IPS-18c (cell line): ENCODE results near the gene MTX1.

Experiments used
- H3K4me3 ChIP-seq: 2 replicates; pipeline ENCODE4 v1.7.0; 2013; ENCODE audit warnings: low read depth, mild to moderate bottlenecking, low read length, moderate library complexity; ENCODE audit not compliant: insufficient read depth
- H3K9me3 ChIP-seq: one replicate; pipeline ENCODE4 v1.6.1; 2013; ENCODE audit warnings: mild to moderate bottlenecking, low read length, moderate library complexity; ENCODE audit not compliant: control insufficient read depth, insufficient read depth

The MTX1 gene

DNA sequence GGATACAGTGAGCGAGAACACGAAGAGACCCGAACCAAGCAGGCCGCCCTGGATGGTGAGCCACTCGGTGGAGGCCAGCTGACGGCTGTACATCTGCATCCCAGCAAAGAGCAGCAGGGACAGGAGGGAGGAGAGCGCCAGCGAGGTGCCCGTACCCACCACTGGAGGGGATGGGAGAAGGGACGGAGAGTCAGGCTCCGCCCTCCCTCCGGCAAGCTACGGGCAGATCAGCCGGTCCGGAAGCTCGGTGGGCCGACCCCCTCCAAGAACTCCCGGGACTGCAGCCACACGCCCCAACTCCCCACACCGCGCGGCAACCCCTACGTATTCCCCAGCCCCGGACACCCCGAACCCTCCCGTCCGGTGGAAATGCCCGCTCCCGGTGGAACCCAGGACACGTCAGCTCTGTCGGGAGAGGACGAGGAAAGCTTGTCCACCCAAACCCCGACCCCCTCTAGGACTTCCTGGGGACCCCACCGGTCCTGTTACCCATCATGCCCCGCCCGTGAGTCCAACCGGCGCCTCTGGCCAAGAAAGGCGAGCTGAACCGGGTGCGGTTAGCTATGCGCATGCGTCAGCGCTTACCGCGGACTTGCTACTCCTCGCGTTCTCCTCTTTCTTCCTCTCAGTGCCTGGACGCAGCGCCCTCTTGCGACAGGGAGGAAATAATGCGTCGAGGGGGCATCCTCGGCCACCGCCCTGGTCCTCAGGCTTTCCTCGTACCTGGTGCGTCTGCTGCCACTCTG lies 35.6 kb upstream of the MTX1 start, which contains the start of gene KRTCAP2:
Gene KRTCAP2 (minus strand): TSS at position 573 of the 746 bp plus-strand sequence. CDS start 80 bp downstream, at position 493.
- H3K9me3 ChIP-seq, result no peaks in the 10 kb centered on the region
- H3K4me3 ChIP-seq, result peak within 1 kb of the TSS; percentile 64

DNA sequence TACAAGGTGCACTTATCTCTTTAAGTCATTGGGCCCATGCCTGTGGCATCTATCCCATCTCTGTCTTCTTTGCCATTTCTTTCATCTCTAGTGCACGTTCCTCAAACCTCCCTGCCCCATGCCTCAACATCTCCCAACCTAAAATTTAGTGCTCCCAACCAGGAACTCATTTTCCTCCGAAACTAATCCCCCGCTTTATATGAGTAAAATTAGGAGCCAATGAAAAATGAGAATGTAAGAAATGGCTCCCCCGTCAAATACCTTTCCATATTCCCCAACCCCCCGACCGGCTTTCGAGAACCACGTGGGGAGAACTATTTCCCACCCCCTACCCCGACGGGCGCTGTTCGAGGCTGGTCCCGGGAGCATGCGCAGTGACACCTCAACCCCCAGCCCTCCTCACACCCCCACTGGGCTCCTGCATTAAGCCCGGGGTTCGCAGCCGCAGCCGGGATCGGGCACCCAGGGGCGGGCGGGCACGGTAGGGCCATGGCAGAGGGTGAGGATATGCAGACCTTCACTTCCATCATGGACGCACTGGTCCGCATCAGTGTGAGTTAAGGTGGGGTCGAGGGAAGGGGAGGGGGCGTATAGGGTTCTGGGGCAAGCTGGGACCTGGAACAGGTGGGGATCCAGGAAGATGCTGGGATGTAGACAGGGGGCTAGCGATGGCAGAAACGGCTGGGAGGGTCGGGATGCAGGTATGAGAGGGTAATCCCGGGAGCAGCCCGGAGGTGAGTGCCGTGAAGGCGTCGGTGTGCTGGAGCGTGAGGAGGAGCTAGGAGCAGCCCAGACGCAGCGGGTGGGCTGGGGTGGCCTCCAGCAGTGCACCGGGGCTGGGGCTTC lies 34.8 kb upstream of the MTX1 start, which contains the start of gene TRIM46:
Gene TRIM46 (plus strand): TSS at position 372 of the 846 bp plus-strand sequence. CDS start 118 bp downstream, at position 490.
- Histone ChIP-seq H3K4me3 (peak within 1 kb of the TSS; percentile 64), H3K9me3 (no peaks in the 10 kb centered on the region)

DNA sequence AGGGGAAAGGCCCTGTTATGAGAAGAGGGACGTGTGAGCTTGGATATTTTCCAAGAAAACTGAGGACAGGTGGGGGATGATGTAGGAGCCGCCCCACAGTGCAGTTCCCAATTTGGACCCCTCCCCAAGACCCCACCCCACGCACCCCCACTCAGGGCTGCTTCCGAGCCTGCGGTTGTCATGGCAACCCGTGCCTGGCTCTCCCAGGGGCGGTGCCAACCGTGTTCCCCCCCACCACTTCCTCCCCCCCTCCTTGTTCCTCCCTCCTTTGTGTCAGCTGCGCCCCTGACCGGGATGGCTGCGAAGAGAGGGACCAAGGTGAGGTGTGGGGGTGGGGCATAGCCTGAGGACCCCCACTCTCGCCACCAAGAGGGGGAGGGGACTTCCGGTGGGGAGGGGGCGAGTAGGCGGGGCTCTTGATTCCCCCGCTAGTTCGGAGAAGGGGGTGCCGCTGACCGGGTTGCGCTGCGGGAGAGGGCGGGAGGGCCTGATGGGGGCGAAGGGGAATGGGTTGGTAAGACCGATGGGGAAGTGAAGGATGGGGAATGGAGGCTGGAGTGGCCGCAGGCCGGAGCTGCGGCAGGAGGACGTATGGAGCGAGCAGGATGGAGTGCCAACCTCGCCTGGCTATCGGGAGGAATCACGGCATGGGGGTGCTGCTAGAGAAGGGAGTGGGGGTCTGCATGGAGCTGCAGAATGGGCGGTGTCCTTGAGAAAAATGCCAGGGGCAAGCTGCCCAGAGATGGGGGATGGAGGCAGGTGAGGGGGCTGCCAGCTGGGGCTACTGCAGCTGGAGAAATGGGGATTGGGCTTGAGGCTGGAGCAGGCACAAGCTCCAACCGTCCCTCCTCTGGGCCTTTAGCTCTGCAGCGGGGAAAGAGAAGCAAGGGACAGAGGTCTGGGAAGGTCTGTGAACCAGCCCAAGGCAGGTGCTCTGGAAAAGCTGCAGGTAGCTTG lies 33.9 kb upstream of the MTX1 start:
- no peaks in the 10 kb centered on the region for H3K9me3 ChIP-seq
- peak overlapping the region; percentile 64 for H3K4me3 ChIP-seq

DNA sequence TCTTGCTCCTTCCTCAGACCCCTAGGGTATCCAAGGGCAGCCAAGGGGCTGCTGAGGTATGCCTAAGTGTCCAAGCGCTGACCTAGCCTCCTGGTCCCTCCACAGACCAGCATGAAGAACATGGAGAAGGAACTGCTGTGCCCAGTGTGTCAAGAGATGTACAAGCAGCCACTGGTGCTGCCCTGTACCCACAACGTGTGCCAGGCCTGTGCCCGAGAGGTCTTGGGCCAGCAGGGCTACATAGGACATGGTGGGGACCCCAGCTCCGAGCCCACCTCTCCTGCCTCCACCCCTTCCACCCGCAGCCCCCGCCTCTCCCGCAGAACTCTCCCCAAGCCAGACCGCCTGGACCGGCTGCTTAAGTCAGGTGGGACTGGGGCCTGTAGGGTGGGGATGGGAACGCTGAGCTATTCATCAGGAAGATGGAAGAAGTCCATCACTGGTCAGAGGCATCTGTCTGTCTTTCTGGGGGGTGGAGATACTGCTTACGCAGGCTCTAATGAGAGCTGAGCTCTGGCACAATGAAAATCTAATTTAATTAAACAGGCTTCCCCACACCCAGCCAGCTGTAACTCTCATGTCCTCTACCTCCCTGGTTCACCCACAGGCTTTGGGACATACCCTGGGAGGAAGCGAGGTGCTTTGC lies 33.1 kb upstream of the MTX1 start:
- Histone ChIP-seq H3K4me3 (peak overlapping the region; percentile 64; the same call in 1 of the 2 replicates), H3K9me3 (no peaks in the 10 kb centered on the region)

DNA sequence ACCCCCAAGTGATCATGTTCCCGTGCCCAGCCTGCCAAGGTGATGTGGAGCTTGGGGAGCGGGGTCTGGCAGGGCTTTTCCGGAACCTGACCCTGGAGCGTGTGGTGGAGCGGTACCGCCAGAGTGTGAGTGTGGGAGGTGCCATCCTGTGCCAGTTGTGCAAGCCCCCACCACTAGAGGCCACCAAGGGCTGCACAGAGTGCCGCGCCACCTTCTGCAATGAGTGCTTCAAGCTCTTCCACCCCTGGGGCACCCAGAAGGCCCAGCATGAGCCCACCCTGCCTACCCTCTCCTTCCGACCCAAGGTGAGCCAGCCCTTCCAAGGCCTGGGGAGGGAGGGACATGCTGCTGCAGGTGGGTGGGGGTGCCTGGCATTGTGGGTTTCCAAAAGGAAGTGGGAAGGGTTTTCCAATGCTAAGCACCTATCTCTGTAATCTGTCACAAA lies 32.5 kb upstream of the MTX1 start:
- Histone ChIP-seq H3K4me3 (no peak overlapping the region), H3K9me3 (no peaks in the 10 kb centered on the region)

DNA sequence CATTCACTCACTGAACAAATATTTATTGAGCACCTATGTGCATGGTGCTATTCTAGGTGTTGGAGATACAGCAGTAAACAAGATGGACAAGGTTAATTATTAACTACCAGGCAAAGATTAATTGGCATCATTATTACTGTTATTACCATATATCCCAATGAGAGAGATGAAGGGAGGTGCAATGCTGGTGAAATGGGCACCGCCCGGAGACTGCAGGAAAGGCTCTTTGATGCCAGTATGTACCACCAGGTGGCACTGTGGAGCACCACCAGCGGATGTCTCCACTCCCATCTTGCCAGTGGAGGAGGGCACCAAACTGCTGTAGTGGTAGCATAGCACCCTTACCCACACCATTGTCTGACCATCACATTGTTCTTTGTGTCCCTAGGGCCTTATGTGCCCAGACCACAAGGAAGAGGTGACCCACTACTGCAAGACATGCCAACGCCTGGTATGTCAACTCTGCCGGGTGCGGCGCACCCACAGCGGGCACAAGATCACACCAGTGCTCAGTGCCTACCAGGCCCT lies 31.9 kb upstream of the MTX1 start:
- Histone ChIP-seq H3K4me3 (no peak overlapping the region), H3K9me3 (no peaks in the 10 kb centered on the region)

DNA sequence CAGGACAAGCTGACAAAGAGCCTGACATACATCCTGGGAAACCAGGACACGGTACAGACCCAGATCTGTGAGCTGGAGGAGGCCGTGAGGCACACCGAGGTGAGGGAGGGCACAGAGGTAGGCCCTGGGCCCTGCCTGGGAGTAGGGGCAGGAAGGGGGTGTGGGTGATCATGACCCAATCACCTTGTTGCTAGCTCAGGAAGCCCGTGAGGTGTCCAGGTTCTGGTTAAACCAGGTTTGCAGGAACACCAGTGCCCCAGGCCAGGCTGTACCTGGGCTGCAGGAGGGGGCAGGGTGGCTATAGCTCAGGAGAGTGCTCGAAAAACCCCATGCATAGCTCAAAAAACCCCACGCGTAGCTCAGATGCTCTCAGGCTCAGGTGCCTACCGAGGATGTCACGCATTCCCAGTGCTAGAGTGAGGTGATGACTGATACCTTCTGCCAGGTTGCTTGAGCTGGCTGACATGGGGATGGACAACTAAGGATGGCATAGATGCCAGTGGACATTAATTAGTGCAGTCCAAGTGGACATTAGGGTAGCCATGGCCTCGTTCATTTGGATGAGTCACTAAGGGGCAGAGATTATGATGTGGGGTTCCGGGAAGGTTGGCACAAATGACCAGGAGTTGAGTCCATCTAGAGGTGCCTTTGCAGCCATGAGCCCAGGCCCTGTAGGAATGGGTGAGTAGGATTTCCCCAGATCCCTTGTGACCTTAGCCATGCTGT lies 31.1 kb upstream of the MTX1 start:
- no peak overlapping the region for H3K4me3 ChIP-seq

DNA sequence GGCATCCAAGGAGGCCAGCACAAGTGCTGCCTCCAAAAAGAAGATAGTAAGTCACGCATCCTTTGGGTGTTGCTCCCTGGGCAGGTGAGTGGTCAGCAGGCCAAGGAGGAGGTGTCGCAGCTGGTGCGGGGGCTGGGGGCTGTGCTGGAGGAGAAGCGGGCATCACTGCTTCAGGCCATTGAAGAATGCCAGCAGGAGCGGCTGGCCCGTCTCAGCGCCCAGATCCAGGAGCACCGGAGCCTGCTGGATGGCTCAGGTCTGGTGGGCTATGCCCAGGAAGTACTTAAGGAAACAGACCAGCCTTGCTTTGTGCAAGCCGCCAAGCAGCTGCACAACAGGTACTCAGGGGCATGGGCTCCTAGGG lies 30.6 kb upstream of the MTX1 start:
- H3K4me3 ChIP-seq, result no peak overlapping the region
- no peaks in the 10 kb centered on the region for H3K9me3 ChIP-seq

More for the DNA sequence above, 31.1 kb upstream of the MTX1 start:
- H3K9me3 ChIP-seq, result no peaks in the 10 kb centered on the region

DNA sequence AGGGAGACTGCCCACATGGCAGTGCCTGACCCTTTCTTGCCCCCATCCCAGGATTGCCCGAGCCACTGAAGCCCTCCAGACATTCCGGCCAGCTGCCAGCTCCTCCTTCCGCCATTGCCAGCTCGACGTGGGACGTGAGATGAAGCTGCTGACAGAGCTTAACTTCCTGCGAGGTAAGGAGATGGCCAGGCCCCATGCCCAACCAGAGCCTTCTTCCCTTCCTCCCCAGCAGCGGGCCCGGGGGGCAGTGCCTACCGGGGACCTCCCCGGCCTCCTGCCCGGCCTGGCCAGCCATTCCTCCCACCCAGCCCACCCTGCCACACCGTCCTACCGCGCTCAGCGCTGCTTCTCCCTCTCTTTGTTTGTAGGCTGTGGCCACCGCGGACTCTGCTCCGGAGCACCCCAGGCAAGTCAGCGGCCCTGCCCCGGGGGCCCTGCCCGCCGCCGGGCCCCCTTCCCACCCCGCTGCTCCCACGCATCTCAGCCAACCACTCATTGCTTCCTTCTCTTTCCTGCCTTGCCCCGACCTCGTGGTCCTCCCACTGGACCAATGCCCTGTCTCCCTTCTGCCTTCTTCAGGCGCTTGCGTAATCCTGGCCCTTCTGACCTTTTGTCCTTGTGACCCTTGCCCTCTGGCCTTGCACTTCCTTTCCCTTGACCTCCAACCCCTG lies 29.9 kb upstream of the MTX1 start:
- H3K4me3 ChIP-seq, result no peak overlapping the region
- H3K9me3 ChIP-seq, result no peaks in the 10 kb centered on the region

DNA sequence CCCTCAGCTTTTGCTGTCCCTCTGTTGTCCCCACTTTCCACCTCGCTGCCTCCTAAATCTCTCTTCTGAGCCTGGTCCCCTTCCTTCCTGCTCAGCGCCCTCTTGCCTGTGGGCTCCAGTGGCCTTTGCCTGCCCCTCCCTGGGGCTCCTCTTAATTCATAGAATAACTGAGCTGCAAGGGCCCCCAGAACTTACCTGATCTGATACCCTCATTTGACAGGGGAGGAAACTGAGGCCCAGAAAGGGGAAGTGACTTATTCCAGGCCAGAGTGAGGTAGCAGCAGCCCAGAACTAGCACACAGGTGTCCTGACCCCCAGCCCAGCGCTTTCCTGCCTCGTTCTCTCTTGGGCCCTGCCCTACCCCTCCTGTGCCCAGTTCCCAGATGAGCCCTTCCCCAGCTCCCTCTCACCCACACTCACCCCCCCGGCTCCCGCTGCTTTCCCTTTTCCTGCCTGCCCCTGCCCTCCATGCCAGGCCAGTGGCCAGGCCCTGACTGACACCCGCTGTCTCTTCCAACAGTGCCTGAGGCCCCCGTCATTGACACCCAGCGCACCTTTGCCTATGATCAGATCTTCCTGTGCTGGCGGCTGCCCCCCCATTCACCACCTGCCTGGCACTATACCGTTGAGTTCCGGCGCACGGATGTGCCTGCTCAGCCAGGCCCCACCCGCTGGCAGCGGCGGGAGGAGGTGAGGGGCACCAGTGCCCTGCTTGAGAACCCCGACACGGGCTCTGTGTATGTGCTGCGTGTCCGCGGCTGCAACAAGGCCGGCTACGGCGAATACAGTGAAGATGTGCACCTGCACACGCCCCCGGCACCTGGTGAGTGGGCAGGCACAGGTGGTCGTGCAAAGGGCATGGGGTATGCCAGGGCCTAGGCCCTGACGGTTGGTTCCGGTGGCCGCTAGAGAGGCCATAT lies 29.1 kb upstream of the MTX1 start:
- no peaks in the 10 kb centered on the region for H3K9me3 ChIP-seq
- no peak overlapping the region for H3K4me3 ChIP-seq

DNA sequence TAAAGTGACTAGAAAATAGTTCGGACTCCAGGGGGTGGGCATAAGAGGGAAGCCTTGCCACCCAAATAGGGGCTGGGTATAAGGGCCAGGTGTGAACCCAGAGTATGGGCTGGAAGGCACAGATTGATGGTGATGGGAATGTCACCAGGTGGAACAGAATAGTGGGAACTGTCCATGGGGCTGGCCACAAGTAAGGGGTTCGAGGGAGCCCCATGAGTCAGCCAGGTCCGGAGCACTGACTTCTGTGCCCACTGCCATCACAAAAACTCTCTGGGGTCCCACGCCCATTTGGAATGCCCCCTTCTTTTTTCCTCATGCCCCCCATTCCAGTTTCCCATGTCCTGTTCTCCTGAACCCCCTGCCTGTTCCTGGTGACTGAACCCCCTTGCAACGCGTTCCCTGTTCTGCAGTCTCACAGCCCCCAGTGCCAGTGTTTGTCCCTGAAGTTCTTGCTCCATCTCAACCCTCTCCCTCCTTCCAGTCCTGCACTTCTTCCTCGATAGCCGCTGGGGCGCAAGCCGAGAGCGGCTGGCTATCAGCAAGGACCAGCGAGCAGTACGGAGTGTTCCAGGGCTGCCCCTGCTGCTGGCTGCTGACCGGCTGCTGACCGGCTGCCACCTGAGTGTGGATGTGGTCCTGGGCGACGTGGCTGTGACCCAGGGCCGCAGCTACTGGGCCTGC lies 27.0 kb upstream of the MTX1 start:
- Histone ChIP-seq H3K4me3 (no peak overlapping the region), H3K9me3 (no peaks in the 10 kb centered on the region)

DNA sequence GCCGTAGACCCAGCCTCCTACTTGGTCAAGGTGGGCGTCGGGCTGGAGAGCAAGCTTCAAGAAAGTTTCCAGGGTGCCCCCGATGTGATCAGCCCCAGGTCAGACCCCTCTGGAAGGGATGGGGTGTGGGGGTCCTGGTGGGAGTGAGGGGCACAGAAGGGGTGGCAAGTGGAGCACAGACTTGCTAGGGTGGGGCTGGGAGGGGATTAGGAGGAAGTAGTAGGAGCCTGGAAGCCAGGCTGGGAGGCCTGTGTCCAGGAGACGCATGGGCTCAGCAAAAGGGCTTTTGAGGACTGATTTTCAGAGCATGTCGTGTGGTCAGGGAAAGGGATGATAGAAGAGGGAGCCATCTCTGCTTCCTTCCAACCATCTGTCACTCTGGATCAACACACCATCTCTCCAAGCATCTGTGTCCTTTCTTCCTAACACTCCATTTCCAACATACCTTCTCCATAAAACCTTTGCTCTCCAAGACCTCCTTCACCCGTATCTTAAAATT lies 26.4 kb upstream of the MTX1 start:
- H3K9me3 ChIP-seq, result no peaks in the 10 kb centered on the region
- no peak overlapping the region for H3K4me3 ChIP-seq

DNA sequence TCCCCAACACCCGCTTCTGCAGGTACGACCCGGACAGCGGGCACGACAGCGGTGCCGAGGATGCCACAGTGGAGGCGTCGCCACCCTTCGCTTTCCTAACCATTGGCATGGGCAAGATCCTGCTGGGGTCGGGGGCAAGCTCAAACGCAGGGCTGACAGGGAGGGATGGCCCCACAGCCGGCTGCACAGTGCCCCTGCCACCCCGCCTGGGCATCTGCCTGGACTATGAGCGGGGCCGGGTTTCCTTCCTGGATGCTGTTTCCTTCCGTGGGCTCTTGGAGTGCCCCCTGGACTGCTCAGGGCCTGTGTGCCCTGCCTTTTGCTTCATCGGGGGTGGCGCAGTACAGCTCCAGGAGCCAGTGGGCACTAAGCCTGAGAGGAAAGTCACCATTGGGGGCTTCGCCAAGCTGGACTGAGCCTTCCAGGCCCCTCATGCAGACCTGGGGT lies 24.7 kb upstream of the MTX1 start:
- no peak overlapping the region for H3K4me3 ChIP-seq
- no peaks in the 10 kb centered on the region for H3K9me3 ChIP-seq

DNA sequence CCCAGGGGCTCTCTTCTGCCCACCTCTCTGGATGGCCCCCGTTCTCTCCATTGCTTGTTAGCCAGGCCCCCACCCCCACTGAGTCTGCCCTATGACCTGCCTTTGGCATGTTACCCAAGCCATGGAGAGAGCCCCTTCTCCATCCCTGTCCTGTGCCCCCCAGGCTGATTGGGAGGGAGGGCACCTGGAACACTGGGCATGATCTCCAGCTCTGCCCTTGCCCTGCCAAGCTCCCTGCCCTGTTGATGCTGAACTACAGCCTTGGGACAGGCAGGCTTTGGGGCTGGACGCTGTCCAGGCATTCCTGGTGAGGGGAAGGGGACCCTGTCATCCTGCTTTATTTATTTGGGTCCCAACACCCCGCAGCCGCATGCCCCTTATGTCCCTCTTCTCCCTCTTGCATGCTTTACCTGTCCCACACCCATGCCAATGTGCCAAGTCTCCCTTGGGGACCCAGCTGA lies 24.1 kb upstream of the MTX1 start:
- Histone ChIP-seq H3K9me3 (no peaks in the 10 kb centered on the region), H3K4me3 (no peak overlapping the region)
